Transverse colon (tissue), 4 donors: ENCODE measurements around the gene ZNF521. TPM values are rescaled to one million over a fixed set of nuclear protein-coding genes. Genes with fewer than 3 reads are reported as not detected.

ENCODE experiments used
- DNase-seq: peaks from one replicate; pipeline ENCODE4 v3.0.0-alpha.2; 2019
- H3K27ac ChIP-seq, 4 donors: fragments of 200-600 bp; sonication (generic); 2 replicates each; pipeline ENCODE4 v1.5.1; 2016 to 2018; ENCODE audit warnings: inconsistent platforms in 4 of 4
- H3K27me3 ChIP-seq: fragments of 200-600 bp; sonication (generic); 2 replicates; pipeline ENCODE4 v1.5.1; 2017; ENCODE audit warnings: inconsistent platforms
- H3K36me3 ChIP-seq, 4 donors: fragments of 200-600 bp; sonication (generic); 2 replicates each; pipeline ENCODE4 v1.5.1; 2017 to 2019; ENCODE audit warnings: inconsistent platforms in 4 of 4
- H3K4me1 ChIP-seq, 4 donors: fragments of 200-600 bp; sonication (generic); 2 replicates each; pipeline ENCODE4 v1.5.1; 2017 to 2020; ENCODE audit warnings: inconsistent platforms in 4 of 4
- H3K4me3 ChIP-seq, 4 donors: fragments of 200-600 bp; sonication (generic); 1 replicate in 1 of 4; 2 replicates in 3 of 4; pipeline versions ENCODE4 v1.5.1 to v1.6.1; 2017 to 2019; ENCODE audit warnings: inconsistent platforms in 4 of 4
- H3K9me3 ChIP-seq, 2 donors: fragments of 200-600 bp; sonication (generic); 2 replicates each; pipeline ENCODE4 v1.5.1; 2017 to 2019; ENCODE audit warnings: inconsistent platforms in 2 of 2
- EP300 ChIP-seq: sonication (generic); formaldehyde crosslinking; IDR thresholded peaks from one replicate; pipeline ENCODE4 v1.6.1; 2017; ENCODE audit warnings: antibody characterized with exemption, low read depth
- POLR2A ChIP-seq: fragments of 450-650 bp; IDR thresholded peaks from one replicate; pipeline ENCODE4 v1.6.1; 2016; ENCODE audit warnings: antibody characterized with exemption, mild to moderate bottlenecking, moderate library complexity
- POLR2AphosphoS5 ChIP-seq, 3 donors: sonication (generic); formaldehyde crosslinking; IDR thresholded peaks; one replicate each; pipeline ENCODE4 v1.6.1; 2016; ENCODE audit warnings: antibody characterized with exemption in 3 of 3
- WGBS, 2 donors: methylation state at CpG; one replicate each; pipeline ENCODE4 v1.1.5; 2018; ENCODE audit warnings: low coverage in 1 of 2; 5-methylcytosine and 5-hydroxymethylcytosine counted together
- in situ Hi-C, 4 donors: fragments of 200-750 bp; cut with MboI; loops; one replicate each; pipeline versions ENCODE4 v1.15.0 to v1.15.1; 2017; ENCODE audit warnings: low sequenced_read_pairs in 3 of 4, low pct_ligation_motif_present in 1 of 4, low pct_unique_long_range_greater_than_20kb in 1 of 4
- intact Hi-C: fragments of 100-400 bp; cut with DNase I; formaldehyde crosslinking; loops from one replicate; pipeline ENCODE4 v1.15.1; 2023; ENCODE audit warnings: low total_unique reads
- total RNA-seq, 4 donors: library from RNA; depleted of rRNA; stranded (reverse); fragments of >200 nt; gene quantifications; one replicate each; pipeline ENCODE4 v1.1.0, GENCODE V29; 2016
- TF ChIP-seq, protein P1 (sequence below), 5 experiments: fragments of 200-600 bp in 3 of 5; fragments of 450-650 bp in 2 of 5; sonication (generic) in 3 of 5; IDR thresholded peaks; 1 replicate in 2 of 5; 2 replicates in 3 of 5; pipeline ENCODE4 v1.5.1; 2016 to 2017; ENCODE audit warnings: antibody characterized with exemption in 5 of 5, inconsistent platforms in 3 of 5, mild to moderate bottlenecking in 2 of 5, moderate library complexity in 1 of 5

Gene ZNF521
- total RNA-seq, 4 donors from 2014 or later: 6.4 to 29.5 (median 9.0) TPM

DNA sequence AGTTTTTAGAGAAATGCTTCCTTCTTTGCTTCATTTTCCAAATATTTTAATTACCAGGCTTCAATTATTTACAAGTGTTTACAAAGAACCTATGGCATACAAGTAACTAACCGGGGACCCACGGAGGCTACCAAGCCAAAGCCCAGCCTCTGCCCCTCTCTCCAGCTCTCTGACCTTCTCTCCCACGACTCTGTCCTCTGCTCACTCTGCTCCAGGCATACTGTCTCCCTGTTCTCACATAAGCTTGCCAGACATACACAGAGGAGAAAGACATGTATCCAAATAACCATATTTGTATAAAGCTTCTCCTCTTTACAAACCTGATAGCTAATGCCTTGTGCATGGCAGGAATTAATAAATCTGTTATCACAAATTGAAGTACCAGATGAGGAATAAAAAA is 141.3 kb downstream of the ZNF521 start:
- Histone ChIP-seq H3K9me3 (no peaks in the 10 kb centered on the region), H3K27ac (no peak overlapping the region), H3K36me3 (no peaks in the 10 kb centered on the region), H3K27me3 (no peaks in the 10 kb centered on the region), H3K4me3 (no peak overlapping the region), H3K4me1 (no peaks in the 10 kb centered on the region)
- in situ Hi-C loops: no loop called here
- TF ChIP-seq EP300: no peak
- 59% methylated on average over 3 of the region's 3 CpGs for WGBS, 2 donors
- intact Hi-C loops: no loop called here
- DNase-seq: no peak

- DNase-seq: no peak
- Histone ChIP-seq H3K27me3 (peaks cover 5% of the 10 kb centered on the region), H3K4me3 (no peak overlapping the region), H3K36me3 (no peaks in the 10 kb centered on the region), H3K4me1 (no peaks in the 10 kb centered on the region), H3K9me3 (no peaks in the 10 kb centered on the region), H3K27ac (no peak overlapping the region)
- in situ Hi-C loops: no loop called here
- intact Hi-C loops: no loop called here
- 53 to 57% methylated on average over 3 to 4 of the region's 4 CpGs for WGBS, 2 donors
- no peak for TF ChIP-seq POLR2AphosphoS5 (IDR thresholded peaks at IDR 0.05)
Observed at GRCh38 chr18:25192065-25192464, 159.9 kb downstream of the ZNF521 start.

GRCh38 chr18:25190472-25190871 is 161.5 kb downstream of the ZNF521 start:
- in situ Hi-C loops: no loop called here
- DNase-seq: no peak

DNA sequence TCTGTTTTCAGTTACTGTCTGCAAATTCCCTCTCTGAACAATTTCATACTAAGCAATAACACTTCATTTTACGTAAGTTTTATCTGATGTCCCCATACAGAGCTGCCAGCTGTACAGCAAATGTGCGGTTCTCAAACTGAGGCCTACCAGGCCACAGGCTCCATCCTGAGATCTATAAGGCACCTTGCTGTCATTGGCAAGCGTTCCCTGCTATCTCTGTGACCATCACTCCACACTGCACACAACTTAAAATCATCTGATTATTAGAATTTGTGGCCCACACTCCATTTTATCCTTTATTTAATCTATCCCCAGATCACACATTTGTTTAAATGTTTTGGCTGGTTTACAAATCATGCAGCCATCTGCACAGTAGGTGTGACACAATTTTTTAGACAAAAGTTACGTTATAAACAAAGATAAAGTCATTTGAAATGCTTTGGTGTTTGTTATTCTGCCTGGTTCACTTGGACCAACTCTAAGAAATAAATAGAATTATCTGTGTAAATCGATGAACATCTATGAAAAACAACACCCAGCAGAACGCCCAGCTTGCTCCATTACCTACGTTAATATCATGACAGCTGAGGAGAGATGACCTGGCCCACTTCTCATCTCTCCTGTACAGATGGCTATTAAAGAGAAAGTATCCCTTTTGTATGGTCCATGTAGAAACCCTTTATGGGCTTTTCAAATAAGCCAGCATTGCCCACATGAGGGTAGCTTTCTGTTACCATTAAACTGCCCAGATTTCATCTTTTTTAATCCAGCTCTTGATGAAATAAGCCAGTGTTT is 162.4 kb downstream of the ZNF521 start:
- H3K27me3 ChIP-seq: peaks cover 5% of the 10 kb centered on the region
- no peak overlapping the region for H3K4me3 ChIP-seq
- TF ChIP-seq POLR2AphosphoS5 (IDR thresholded peaks at IDR 0.05): no peak
- TF ChIP-seq EP300: no peak
- TF ChIP-seq, protein P1, sequence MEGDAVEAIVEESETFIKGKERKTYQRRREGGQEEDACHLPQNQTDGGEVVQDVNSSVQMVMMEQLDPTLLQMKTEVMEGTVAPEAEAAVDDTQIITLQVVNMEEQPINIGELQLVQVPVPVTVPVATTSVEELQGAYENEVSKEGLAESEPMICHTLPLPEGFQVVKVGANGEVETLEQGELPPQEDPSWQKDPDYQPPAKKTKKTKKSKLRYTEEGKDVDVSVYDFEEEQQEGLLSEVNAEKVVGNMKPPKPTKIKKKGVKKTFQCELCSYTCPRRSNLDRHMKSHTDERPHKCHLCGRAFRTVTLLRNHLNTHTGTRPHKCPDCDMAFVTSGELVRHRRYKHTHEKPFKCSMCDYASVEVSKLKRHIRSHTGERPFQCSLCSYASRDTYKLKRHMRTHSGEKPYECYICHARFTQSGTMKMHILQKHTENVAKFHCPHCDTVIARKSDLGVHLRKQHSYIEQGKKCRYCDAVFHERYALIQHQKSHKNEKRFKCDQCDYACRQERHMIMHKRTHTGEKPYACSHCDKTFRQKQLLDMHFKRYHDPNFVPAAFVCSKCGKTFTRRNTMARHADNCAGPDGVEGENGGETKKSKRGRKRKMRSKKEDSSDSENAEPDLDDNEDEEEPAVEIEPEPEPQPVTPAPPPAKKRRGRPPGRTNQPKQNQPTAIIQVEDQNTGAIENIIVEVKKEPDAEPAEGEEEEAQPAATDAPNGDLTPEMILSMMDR (IDR thresholded peaks at IDR 0.05): no peak
- no peak for TF ChIP-seq POLR2A
- H3K27ac ChIP-seq: no peak overlapping the region
- H3K4me1 ChIP-seq: no peaks in the 10 kb centered on the region
- no peaks in the 10 kb centered on the region for H3K9me3 ChIP-seq
- no peak for DNase-seq
- intact Hi-C loops (no loop called here), in situ Hi-C loops (no loop called here)
- WGBS, 2 donors: 87 to 96% methylated on average over 3 to 7 of the region's 7 CpGs
- H3K36me3 ChIP-seq: no peaks in the 10 kb centered on the region

More at GRCh38 chr18:25190472-25190871, 161.5 kb downstream of the ZNF521 start:
- Histone ChIP-seq H3K36me3 (no peaks in the 10 kb centered on the region), H3K27ac (no peak overlapping the region), H3K4me3 (no peak overlapping the region), H3K4me1 (no peaks in the 10 kb centered on the region), H3K27me3 (peaks cover 5% of the 10 kb centered on the region), H3K9me3 (no peaks in the 10 kb centered on the region)
- WGBS, 2 donors: 58 to 67% methylated on average over 3 of the region's 3 CpGs
- intact Hi-C loops: no loop called here
- no peak for TF ChIP-seq EP300
- TF ChIP-seq, protein P1 (IDR thresholded peaks at IDR 0.05): no peak
- TF ChIP-seq POLR2AphosphoS5 (IDR thresholded peaks at IDR 0.05): no peak
- no peak for TF ChIP-seq POLR2A

DNA sequence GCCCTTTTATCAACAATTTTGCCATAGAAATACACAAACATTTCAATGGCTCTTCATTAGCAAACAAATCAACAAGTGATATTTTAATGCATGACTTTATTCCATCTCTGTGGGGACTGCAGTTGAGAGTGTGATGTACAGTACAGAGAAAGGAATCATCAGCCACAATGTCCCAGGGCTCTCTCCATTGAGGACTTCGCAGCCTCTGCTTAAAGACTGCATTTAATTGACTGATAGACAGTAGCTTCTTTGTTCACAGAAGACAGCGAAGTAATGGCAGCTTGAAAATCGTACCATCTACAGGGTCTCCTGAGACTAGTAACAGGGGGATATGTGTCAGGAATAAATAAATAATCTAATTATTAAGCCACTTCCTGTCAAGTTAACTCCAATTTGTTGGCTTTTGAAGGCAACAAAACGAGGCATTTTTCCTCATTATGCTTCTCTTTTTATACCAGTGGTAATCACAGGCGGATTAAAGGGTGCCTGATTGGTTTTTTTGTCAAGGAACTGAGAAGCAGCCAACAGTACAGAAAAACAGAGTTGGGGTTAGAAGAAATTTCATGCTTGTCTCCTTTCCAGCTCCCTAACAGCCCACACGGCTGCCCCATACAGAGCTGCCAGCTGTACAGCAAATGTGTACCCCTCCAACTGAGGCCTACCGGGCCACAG is 164.3 kb downstream of the ZNF521 start:
- in situ Hi-C loops: no loop called here
- no peaks in the 10 kb centered on the region for H3K9me3 ChIP-seq

More for the DNA sequence above, 164.3 kb downstream of the ZNF521 start:
- intact Hi-C loops: no loop called here
- no peak for DNase-seq
- Histone ChIP-seq H3K36me3 (no peaks in the 10 kb centered on the region), H3K4me1 (no peaks in the 10 kb centered on the region), H3K4me3 (no peak overlapping the region), H3K27me3 (peaks cover 5% of the 10 kb centered on the region), H3K27ac (no peak overlapping the region)
- 83 to 84% methylated on average over 5 to 7 of the region's 7 CpGs for WGBS, 2 donors
- TF ChIP-seq EP300 (no peak), POLR2A (no peak), POLR2AphosphoS5 (IDR thresholded peaks at IDR 0.05) (no peak)
- TF ChIP-seq, protein P1 (IDR thresholded peaks at IDR 0.05): no peak
